ENCODE data around the gene TMEM81.

GRCh38 chr1:205046870-205047269, 37.4 kb downstream of the TMEM81 start:
- TF ChIP-seq CTCF (IDR thresholded peaks at IDR 0.05): no peak
- TF ChIP-seq POLR2A (IDR thresholded peaks at IDR 0.05): no peak
- TF ChIP-seq POLR2AphosphoS5 (IDR thresholded peaks at IDR 0.05): no peak
